Endodermal cell (in vitro differentiated cells): ENCODE data around the gene COL9A3. TPM values are rescaled to one million over a fixed set of nuclear protein-coding genes. Genes with fewer than 3 reads are reported as not detected.

Experiments
- DNase-seq: peaks from one replicate; pipeline ENCODE4 v3.0.0-alpha.2; 2017
- H3K27ac ChIP-seq: 2 replicates; pipeline ENCODE4 v1.5.1; 2013; ENCODE audit warnings: mild to moderate bottlenecking, low read depth, low read length, moderate library complexity
- H3K27me3 ChIP-seq: 2 replicates; pipeline ENCODE4 v1.6.1; 2013; ENCODE audit warnings: mild to moderate bottlenecking, low read length, moderate library complexity; ENCODE audit not compliant: insufficient read depth, control insufficient read depth, poor library complexity, severe bottlenecking
- H3K36me3 ChIP-seq: 2 replicates; pipeline ENCODE4 v1.7.0; 2013; ENCODE audit warnings: mild to moderate bottlenecking, low read length, moderate library complexity; ENCODE audit not compliant: control insufficient read depth, insufficient read depth
- H3K4me1 ChIP-seq: one replicate; pipeline ENCODE4 v1.7.0; 2013; ENCODE audit warnings: low read length; ENCODE audit not compliant: control insufficient read depth, insufficient read depth
- H3K4me3 ChIP-seq: 2 replicates; pipeline ENCODE4 v1.5.1; 2013; ENCODE audit warnings: mild to moderate bottlenecking, low read length, moderate library complexity
- H3K9ac ChIP-seq: 2 replicates; pipeline ENCODE4 v1.6.1; 2013; ENCODE audit warnings: mild to moderate bottlenecking, low read length, moderate library complexity; ENCODE audit not compliant: poor library complexity, severe bottlenecking; ENCODE audit errors: extremely low read depth
- H3K9me3 ChIP-seq: 2 replicates; pipeline ENCODE4 v1.6.1; 2013; ENCODE audit warnings: mild to moderate bottlenecking, low read length, moderate library complexity; ENCODE audit not compliant: control insufficient read depth
- H3K27ac Mint-ChIP-seq: 2 replicates; pipeline ENCODE4 v1.8.0; 2020; ENCODE audit warnings: mixed read lengths
- H3K27me3 Mint-ChIP-seq: 2 replicates; pipeline ENCODE4 v1.8.0; 2021; ENCODE audit warnings: mild to moderate bottlenecking, mixed read lengths; ENCODE audit not compliant: insufficient read depth
- H3K36me3 Mint-ChIP-seq: 2 replicates; pipeline ENCODE4 v1.8.0; 2020; ENCODE audit warnings: low read depth, mixed read lengths
- H3K4me1 Mint-ChIP-seq: 2 replicates; pipeline ENCODE4 v1.8.0; 2020; ENCODE audit warnings: mixed read lengths
- H3K4me3 Mint-ChIP-seq: 2 replicates; pipeline ENCODE4 v1.8.0; 2020; ENCODE audit warnings: mild to moderate bottlenecking, moderate library complexity, mixed read lengths
- H3K9me3 Mint-ChIP-seq: 2 replicates; pipeline ENCODE4 v1.8.0; 2020; ENCODE audit warnings: mild to moderate bottlenecking, mixed read lengths
- CTCF ChIP-seq: fragments of 200-600 bp; sonication (generic); conservative IDR thresholded peaks from 2 replicates; pipeline ENCODE4 v1.5.0; 2021; ENCODE audit warnings: antibody characterized with exemption, mild to moderate bottlenecking
- WGBS, 2 experiments: methylation state at CpG; one replicate each; pipeline versions ENCODE4 v1.1.5 to v1.1.7; 2013; ENCODE audit warnings: missing lambda C conversion rate in 2 of 2, mixed read lengths in 1 of 2; ENCODE audit not compliant: insufficient coverage in 1 of 2, insufficient read length in 1 of 2; 5-methylcytosine and 5-hydroxymethylcytosine counted together
- total RNA-seq, 2 donors: library from RNA; stranded (reverse); fragmentation: NEBNext Ultra II Directional in 1 of 2; extraction: Animal tissue kit (Norgen Biotek cat#: 25700) in 1 of 2; gene quantifications; 2 replicates in 1 of 2; 3 replicates in 1 of 2; pipeline ENCODE4 v1.2.1, GENCODE V29; 2021

Gene COL9A3
- total RNA-seq, 2 donors from 2014 or later = 48.9 to 133 TPM

GRCh38 chr20:62787866-62788265, 29.0 kb upstream of the COL9A3 start:
- Histone ChIP-seq H3K36me3 (no peaks in the 10 kb centered on the region), H3K4me3 (no peak overlapping the region), H3K9ac (no peak overlapping the region), H3K9me3 (no peaks in the 10 kb centered on the region), H3K27ac (no peak overlapping the region), H3K4me1 (no peaks in the 10 kb centered on the region), H3K27me3 (no peaks in the 10 kb centered on the region)
- WGBS, 2 experiments = 86 to 88% methylated on average over 3 to 5 of the region's 5 CpGs
- H3K9me3 Mint-ChIP-seq = no peaks in the 10 kb centered on the region
- DNase-seq = no peak
- H3K27me3 Mint-ChIP-seq = peaks cover 5% of the 10 kb centered on the region
- no peak overlapping the region for H3K4me3 Mint-ChIP-seq
- H3K36me3 Mint-ChIP-seq = no peaks in the 10 kb centered on the region
- no peaks in the 10 kb centered on the region for H3K4me1 Mint-ChIP-seq
- H3K27ac Mint-ChIP-seq = no peak overlapping the region
- no peak for TF ChIP-seq CTCF

GRCh38 chr20:62788607-62789006, 28.2 kb upstream of the COL9A3 start:
- Mint-ChIP-seq H3K27me3 (peaks cover 5% of the 10 kb centered on the region), H3K4me3 (no peak overlapping the region), H3K9me3 (no peaks in the 10 kb centered on the region), H3K36me3 (no peaks in the 10 kb centered on the region), H3K27ac (no peak overlapping the region), H3K4me1 (no peaks in the 10 kb centered on the region)
- no peak for TF ChIP-seq CTCF
- no peak overlapping the region for H3K4me3 ChIP-seq
- no peaks in the 10 kb centered on the region for H3K4me1 ChIP-seq
- H3K36me3 ChIP-seq = no peaks in the 10 kb centered on the region
- H3K27ac ChIP-seq = no peak overlapping the region
- WGBS, 2 experiments = 92 to 96% methylated on average over 14 to 15 of the region's 15 CpGs
- DNase-seq = no peak
- H3K27me3 ChIP-seq = no peaks in the 10 kb centered on the region
- no peaks in the 10 kb centered on the region for H3K9me3 ChIP-seq
- no peak overlapping the region for H3K9ac ChIP-seq

- no peak for TF ChIP-seq CTCF
- no peak overlapping the region for H3K27ac Mint-ChIP-seq
- H3K36me3 ChIP-seq = no peaks in the 10 kb centered on the region
- peaks cover 10% of the 10 kb centered on the region for H3K27me3 Mint-ChIP-seq
- H3K9me3 ChIP-seq = no peaks in the 10 kb centered on the region
- H3K4me1 Mint-ChIP-seq = no peaks in the 10 kb centered on the region
- H3K27ac ChIP-seq = no peak overlapping the region
- no peaks in the 10 kb centered on the region for H3K36me3 Mint-ChIP-seq
- no peaks in the 10 kb centered on the region for H3K9me3 Mint-ChIP-seq
- H3K27me3 ChIP-seq = peaks cover 6% of the 10 kb centered on the region
- no peak overlapping the region for H3K9ac ChIP-seq
- no peak overlapping the region for H3K4me3 Mint-ChIP-seq
- WGBS, 2 experiments = 92 to 100% methylated on average over 4 to 12 of the region's 12 CpGs
- no peaks in the 10 kb centered on the region for H3K4me1 ChIP-seq
- H3K4me3 ChIP-seq = no peak overlapping the region
- no peak for DNase-seq
Measured at GRCh38 chr20:62790075-62790474, 26.8 kb upstream of the COL9A3 start.
